KOPT-K1 (cell line): ENCODE data around the gene UBAP1.
"Not testable (repeated sequence)": the region's sequence is repeated elsewhere in the genome, so short reads cannot be mapped to it uniquely, and the experiment has no call there.

ENCODE experiments used
- H3K27ac ChIP-seq: fragments of 200-600 bp; sonication (generic); 2 replicates; pipeline ENCODE4 v1.5.1; 2016; ENCODE audit warnings: antibody characterized with exemption, mild to moderate bottlenecking, low read depth, low read length; ENCODE audit not compliant: poor library complexity, severe bottlenecking
- H3K36me3 ChIP-seq: fragments of 200-600 bp; sonication (generic); 2 replicates; pipeline ENCODE4 v1.5.1; 2017; ENCODE audit warnings: antibody characterized with exemption, mild to moderate bottlenecking, low read length, moderate library complexity; ENCODE audit not compliant: insufficient read depth
- H3K9me3 ChIP-seq: fragments of 200-600 bp; sonication (generic); 2 replicates; pipeline ENCODE4 v1.5.1; 2017; ENCODE audit warnings: antibody characterized with exemption, low read length, mild to moderate bottlenecking; ENCODE audit not compliant: insufficient read depth, poor library complexity, severe bottlenecking

The UBAP1 gene

DNA sequence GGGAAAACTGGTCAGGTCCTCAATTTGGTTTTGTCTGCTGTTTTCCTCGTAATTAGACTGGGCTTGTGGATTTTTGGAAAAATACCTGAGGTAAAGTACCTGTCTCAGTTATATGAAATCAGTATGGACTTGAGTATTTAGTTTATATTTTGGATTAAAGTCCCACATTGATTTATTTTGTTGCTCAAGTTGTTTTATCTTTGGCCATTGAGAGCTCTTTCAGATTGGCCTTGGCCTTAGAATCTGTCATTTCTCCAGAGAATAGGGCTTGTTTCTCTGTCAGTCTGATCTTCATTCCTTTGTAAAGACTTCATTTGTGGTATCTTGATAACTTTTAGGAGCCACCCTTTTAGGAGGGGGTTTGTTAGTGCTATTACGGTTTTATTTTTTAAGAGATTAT lies 21.2 kb downstream of the UBAP1 start:
- peaks cover 14% of the 10 kb centered on the region for H3K36me3 ChIP-seq
- no peaks in the 10 kb centered on the region for H3K9me3 ChIP-seq
- H3K27ac ChIP-seq: no peak overlapping the region

DNA sequence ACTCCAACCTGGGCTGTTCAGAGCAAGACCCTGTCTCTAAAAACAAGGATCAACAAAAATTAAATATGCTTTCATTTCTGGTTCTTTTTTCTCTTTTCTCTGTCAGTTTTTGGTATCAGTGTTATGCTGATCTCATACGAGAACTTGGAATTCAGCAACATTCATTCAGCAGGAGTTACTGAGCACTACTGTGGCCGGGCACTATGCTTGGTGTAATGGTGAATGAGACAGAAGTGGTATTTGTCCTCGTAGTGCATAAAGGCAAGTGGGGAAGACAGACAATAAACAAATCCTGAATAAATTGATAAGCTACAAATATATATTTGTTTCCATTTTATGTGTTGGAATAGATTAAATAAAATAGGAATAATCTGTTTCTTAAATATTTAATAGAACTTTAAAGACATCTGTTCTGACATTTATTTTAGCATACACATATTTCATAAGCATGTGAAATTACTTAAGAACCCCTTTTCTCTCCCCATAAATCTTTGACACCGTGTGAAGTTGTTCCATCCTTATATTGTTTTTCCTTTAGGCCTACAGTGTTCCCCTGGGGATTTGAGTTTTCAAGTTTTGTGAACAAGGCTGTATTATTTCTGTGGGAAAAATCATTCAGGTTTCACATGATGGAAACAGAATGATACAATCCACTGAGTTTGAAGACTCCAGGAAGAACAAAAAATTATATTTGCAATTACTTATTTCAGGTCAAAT lies 24.6 kb downstream of the UBAP1 start:
- Histone ChIP-seq H3K27ac (no peak overlapping the region), H3K9me3 (no peaks in the 10 kb centered on the region), H3K36me3 (peaks cover 9% of the 10 kb centered on the region)

DNA sequence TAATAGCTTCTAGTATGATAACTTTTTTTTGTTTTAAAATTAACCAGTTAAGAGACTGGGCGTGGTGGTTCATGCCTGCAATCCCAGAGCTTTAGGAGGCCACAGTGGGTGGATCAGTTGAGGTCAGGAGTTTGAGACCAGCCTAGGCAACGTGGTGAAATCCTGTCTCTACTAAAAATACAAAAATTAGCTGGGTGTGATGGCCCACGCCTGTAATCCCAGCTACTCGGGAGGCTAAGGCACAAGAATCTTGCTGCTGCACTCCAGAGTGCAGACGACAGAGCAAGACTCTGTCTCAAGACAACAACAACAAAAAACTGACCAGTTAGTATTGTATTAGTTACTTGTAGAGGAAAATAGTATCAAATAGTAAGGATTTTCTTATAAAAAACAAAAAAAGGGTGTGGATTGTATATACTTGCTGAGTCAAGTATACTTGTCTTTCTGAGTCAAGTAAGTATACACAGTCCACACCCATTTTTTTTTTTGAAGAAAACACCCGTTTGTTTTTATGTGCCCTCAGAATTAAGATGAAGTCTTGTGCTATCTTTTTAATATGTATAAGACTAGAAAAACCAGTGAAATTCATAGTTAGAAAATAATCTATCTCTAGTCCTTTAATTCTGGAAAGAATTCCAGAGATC lies 25.3 kb downstream of the UBAP1 start:
- Histone ChIP-seq H3K9me3 (no peaks in the 10 kb centered on the region), H3K27ac (no peak overlapping the region), H3K36me3 (peaks cover 9% of the 10 kb centered on the region)

DNA sequence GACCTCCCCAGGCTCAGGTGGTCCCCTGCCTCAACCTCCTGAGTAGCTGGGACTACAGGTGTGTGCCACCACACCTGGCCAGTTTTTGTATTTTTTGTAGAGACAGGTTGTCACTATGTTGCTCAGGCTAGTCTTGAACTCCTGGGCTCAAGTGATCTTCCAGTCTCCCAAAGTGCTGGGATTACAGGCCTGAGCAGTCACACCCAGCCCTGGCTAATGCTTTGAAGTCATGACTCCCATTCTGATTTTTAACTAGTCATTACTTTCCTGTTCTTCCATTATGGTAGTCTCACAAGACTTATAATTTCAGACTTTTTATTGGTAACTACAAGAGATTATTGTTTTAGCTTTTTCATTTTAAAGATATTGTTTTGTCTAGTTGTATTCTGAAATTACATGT lies 26.3 kb downstream of the UBAP1 start:
- no peaks in the 10 kb centered on the region for H3K9me3 ChIP-seq
- H3K27ac ChIP-seq: no peak overlapping the region
- H3K36me3 ChIP-seq: peaks cover 9% of the 10 kb centered on the region; the same call in 1 of the 2 replicates

DNA sequence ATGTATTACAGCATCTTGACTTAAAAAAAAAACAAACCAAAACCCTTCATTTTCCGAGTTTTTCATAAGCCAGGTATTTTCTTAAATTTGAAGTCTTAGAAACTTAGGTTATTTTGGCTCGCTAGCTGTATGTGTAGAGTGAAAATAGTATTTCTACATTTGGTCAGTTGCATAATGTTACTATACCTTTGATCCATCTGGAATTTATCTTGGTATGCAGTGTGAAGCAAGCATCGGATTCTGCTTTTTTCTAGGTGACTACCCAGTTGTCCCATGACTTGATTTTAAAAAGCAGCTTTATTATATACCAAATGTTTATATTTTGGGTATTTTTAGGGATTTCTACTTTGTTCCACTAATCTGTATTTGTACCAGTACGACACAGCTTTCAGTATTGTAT lies 27.7 kb downstream of the UBAP1 start:
- Histone ChIP-seq H3K9me3 (no peaks in the 10 kb centered on the region), H3K27ac (no peak overlapping the region), H3K36me3 (peaks cover 1% of the 10 kb centered on the region; the same call in 1 of the 2 replicates)

DNA sequence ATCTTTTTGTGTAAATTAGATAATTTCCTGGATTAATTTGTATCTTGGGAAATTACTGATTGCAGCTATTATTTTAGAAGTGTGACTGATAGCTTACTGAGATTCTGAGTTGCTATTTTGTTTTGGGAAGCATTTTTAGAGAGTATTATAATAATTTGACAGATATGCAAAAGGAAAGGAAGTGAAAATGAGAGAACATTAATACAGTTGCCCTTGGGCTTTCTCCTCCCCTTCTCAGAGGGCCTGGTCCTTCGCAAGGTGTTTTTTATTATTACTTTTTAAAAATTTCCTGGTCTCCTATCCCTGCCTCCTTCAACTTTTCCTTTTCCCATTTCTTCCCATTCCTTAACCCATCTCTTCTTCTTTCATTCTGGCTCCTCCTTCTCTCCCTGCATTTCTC lies 32.6 kb downstream of the UBAP1 start:
- Histone ChIP-seq H3K27ac (no peak overlapping the region), H3K36me3 (no peaks in the 10 kb centered on the region), H3K9me3 (no peaks in the 10 kb centered on the region)

DNA sequence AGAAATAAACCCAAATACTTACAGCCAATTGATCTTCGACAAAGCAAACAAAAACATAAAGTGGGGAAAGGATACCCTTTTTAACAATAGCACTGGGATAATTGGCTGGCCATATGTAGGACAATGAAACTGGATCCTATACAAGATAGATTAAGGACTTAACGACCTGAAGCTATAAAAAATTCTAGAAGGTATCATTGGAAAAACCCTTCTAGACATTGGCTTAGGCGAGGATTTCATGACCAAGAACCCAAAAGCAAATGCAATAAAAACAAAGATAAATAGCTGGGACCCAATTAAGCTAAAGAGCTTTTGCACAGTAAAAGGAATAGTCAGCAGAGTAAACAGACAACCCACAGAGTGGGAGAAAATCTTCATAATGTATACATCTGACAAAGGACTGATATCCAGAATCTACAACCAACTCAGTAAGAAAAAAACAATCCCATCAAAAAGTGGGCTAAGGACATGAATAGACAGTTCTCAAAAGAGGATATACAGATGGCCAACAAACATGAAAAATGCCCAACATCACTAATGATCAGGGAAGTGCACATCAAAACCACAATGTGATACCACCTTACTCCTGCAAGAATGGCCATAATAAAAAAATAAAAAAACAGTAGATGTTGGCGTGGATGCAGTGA lies 35.6 kb downstream of the UBAP1 start:
- not testable (repeated sequence) for H3K36me3 ChIP-seq, H3K9me3 ChIP-seq, H3K27ac ChIP-seq

DNA sequence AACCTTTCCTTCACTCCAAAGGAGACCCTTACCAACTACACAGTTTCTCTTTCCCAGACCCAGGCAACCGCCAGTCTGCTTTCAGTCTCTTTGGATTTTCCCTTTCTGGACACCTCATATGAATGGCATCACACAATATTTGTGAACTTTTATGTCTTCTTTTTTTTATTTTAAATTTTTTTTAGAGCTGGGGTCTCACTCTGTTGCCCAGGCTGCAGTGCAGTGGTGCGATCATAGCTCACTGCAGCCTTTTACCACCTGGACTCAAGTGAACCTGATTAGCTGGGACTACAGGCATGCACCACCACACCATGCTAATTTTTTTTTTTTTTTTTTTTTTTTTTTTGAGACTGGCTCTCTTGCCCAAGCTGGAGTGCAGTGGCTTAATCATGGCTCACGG lies 37.5 kb downstream of the UBAP1 start:
- no peak overlapping the region for H3K27ac ChIP-seq
- H3K9me3 ChIP-seq: no peaks in the 10 kb centered on the region
- no peaks in the 10 kb centered on the region for H3K36me3 ChIP-seq

DNA sequence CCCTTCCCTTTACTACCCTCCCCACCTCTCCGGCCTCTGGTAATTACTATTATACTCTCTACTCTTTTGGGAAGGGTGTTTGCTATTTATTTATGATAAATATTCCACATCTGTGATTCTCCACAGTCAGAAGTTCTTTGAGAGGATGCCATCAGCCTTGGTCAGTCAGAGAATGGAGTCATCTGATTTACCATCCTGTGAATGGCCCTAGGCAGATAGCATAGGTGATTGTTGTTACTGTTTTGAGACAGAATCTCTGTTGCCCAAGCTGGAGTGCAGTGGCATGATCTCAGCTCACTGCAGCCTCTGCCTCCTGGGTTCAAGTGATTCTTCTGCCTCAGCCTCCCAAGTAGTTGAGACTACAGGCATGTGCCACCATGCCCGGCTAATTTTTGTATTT lies 38.2 kb downstream of the UBAP1 start:
- not testable (repeated sequence) for H3K9me3 ChIP-seq, H3K36me3 ChIP-seq, H3K27ac ChIP-seq

DNA sequence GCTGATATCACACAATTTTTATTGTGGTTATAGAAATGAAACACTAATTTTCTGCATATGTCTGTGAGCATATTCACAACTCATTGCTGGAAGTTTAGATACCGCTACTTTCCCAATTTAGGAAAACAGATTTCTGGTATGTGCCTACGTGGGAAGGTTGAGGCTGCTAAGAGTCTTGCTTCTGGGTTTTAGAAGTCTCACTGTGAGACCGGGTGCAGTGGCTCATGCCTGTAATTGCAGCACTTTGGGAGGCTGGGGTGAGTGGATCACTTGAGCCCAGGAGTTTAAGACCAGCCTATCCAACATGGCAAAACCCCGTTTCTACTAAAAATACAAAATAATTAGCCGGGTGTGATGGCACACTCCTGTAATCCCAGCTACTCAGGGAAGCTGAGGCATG lies 39.6 kb downstream of the UBAP1 start:
- H3K27ac ChIP-seq: no peak overlapping the region
- H3K36me3 ChIP-seq: no peaks in the 10 kb centered on the region
- H3K9me3 ChIP-seq: no peaks in the 10 kb centered on the region

DNA sequence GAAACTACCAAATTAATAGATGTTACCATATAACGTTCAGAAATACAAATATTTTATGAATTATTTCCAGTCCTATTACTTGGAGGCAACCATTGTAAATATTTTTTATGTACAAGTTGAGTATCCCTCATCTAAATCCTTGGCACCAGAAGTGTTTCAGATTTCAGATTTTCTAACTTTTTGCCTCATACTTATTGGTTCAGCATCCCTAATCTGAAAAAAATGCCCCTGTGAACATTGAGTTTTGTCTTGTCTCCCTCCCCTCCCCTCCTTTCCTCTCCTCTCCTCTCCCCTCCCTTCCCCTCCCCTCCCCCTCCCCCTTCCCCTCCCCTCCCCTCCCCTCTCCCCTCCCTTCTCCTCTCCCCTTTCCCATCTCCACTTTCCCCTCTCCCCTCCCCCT lies 40.6 kb downstream of the UBAP1 start:
- Histone ChIP-seq H3K36me3 (peaks cover 8% of the 10 kb centered on the region; the same call in 1 of the 2 replicates), H3K9me3 (no peaks in the 10 kb centered on the region), H3K27ac (no peak overlapping the region)

DNA sequence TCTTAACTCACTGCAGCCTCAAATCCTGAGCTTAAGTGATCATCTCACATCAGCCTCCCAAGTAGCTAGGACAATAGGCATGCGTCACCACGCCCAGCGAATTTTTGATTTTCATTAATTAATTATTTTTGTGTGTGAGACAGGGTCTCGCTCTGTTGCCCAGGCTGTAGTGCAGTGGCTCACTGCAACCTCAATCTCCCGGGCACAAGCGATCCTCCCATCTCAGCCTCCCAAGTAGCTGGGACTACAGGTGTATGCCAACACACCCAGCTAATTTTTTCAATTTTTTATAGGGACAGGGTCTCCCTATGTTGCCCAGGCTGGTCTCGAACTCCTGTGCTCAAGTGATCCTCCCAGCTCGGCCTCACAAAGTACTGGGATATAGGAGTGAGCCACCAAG lies 41.4 kb downstream of the UBAP1 start:
- Histone ChIP-seq H3K9me3 (no peaks in the 10 kb centered on the region), H3K27ac (no peak overlapping the region), H3K36me3 (peaks cover 8% of the 10 kb centered on the region; the same call in 1 of the 2 replicates)

DNA sequence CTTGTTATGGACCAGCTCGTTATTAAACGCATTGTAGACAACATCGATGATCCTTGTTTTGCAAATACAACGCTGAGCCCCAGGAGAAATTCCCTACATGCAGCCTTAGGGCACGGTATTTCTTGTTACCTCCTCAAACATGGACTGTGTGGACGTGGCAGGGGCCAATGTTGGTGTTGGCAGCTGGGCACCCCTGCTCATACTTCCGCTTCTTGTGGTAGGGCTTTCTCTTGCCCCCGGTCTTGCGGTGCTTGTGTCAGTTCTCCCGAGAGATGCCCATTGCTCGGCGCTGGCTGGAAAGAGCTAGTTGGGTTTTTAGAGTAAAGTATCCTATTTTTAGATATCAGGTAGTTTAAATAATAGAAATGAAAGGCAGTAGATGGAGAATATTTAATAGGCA lies 45.5 kb downstream of the UBAP1 start:
- Histone ChIP-seq H3K36me3 (peaks cover 8% of the 10 kb centered on the region; the same call in 1 of the 2 replicates), H3K27ac (no peak overlapping the region), H3K9me3 (no peaks in the 10 kb centered on the region)

DNA sequence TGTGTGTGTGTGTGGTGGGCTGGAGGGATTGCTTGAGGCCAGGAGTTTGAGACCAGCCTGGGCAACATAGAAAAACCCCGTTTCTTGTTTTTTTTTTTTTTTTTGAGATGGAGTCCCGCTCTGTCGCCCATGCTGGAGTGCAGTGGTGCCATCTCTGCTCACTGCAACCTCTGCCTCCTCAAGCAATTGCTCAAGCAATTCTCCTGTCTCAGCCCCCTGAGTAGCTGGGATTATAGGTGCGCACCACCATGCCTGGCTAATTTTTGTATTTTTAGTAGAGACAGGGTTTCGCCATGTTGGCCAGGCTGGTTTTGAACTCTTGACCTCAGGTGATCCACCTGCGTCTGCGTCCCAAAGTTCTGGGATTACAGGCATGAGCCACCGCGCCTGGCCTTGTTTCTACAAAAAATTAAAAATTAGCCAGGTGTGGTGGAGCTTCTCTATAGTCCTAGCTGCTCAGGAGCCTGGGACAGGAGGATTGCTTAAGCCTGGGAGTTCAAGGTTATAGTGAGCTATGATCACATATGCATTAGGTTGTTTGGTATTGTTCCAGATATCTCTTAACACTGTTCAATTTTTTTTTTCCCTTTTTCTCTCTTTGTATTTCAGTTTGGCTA lies 47.4 kb downstream of the UBAP1 start:
- H3K36me3 ChIP-seq, H3K27ac ChIP-seq, H3K9me3 ChIP-seq: not testable (repeated sequence)

DNA sequence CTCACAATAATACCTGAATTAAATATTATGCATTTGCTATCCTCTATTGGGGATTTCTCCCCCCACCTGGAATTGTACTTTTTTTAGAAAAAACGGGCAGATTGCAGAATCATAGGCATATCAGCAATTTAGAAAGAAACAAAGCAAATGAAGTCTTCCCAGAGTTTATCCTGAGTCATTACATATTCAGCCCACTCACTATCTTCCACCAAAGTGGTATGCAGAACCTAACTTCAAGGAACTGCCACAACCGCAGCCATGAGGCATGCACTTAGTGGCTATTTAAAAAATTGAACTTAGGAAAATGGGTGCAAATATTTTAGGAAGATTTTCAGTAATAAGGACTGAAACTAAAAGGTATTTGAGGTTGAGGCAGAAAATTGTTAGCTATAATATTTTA lies 48.6 kb downstream of the UBAP1 start:
- Histone ChIP-seq H3K36me3 (peaks cover 8% of the 10 kb centered on the region; the same call in 1 of the 2 replicates), H3K9me3 (no peaks in the 10 kb centered on the region), H3K27ac (no peak overlapping the region)
